GM23338 (cell line): Measurements from ENCODE around the gene RNF152. TPM values are rescaled to one million over a fixed set of nuclear protein-coding genes. Genes with fewer than 3 reads are reported as not detected.

Experiments used
- ATAC-seq: fragments of 200-7000 bp; cut with Tn5 transposase; 3 replicates; pipeline ENCODE4 v1.9.1; 2020
- DNase-seq: peaks from one replicate; pipeline ENCODE4 v3.0.0-alpha.2; 2015; ENCODE audit warnings: low spot score
- H2AFZ ChIP-seq: fragments of 200-600 bp; sonication (generic); 2 replicates; pipeline ENCODE4 v1.8.0; 2016; ENCODE audit warnings: antibody characterized with exemption, mild to moderate bottlenecking, moderate library complexity
- H3F3A ChIP-seq: fragments of 200-600 bp; sonication (generic); replicated peaks from 2 replicates; pipeline ENCODE4 v1.8.0; 2017; ENCODE audit warnings: antibody characterized with exemption, mixed run types, low read depth
- H3K27ac ChIP-seq: fragments of 200-600 bp; sonication (generic); 2 replicates; pipeline ENCODE4 v1.6.1; 2016; ENCODE audit warnings: low read depth
- H3K27me3 ChIP-seq: fragments of 200-600 bp; sonication (generic); 2 replicates; pipeline ENCODE4 v1.8.0; 2016; ENCODE audit warnings: mild to moderate bottlenecking, mixed run types, moderate library complexity; ENCODE audit not compliant: insufficient read depth
- H3K36me3 ChIP-seq: fragments of 200-600 bp; sonication (generic); 2 replicates; pipeline ENCODE4 v1.8.0; 2016; ENCODE audit warnings: mild to moderate bottlenecking; ENCODE audit not compliant: insufficient read depth
- H3K4me1 ChIP-seq: fragments of 200-600 bp; sonication (generic); 2 replicates; pipeline ENCODE4 v1.8.0; 2016; ENCODE audit warnings: mild to moderate bottlenecking, moderate library complexity; ENCODE audit not compliant: insufficient read depth
- H3K4me2 ChIP-seq: fragments of 200-600 bp; sonication (generic); 2 replicates; pipeline ENCODE4 v1.7.1; 2017; ENCODE audit warnings: mixed run types
- H3K4me3 ChIP-seq: fragments of 200-600 bp; sonication (generic); 2 replicates; pipeline ENCODE4 v1.6.1; 2016; ENCODE audit warnings: mixed run types
- H3K79me2 ChIP-seq: fragments of 200-600 bp; sonication (generic); replicated peaks from 2 replicates; pipeline ENCODE4 v1.8.0; 2017; ENCODE audit warnings: mild to moderate bottlenecking; ENCODE audit not compliant: insufficient read depth
- H3K9me2 ChIP-seq: fragments of 200-600 bp; sonication (generic); 2 replicates; pipeline ENCODE4 v1.8.0; 2017; ENCODE audit not compliant: insufficient read depth
- H4K20me1 ChIP-seq: fragments of 200-600 bp; sonication (generic); replicated peaks from 2 replicates; pipeline ENCODE4 v1.8.0; 2017; ENCODE audit warnings: mild to moderate bottlenecking; ENCODE audit not compliant: insufficient read depth
- H3K27ac Mint-ChIP-seq: 2 replicates; pipeline ENCODE4 v1.8.0; 2020; ENCODE audit warnings: inconsistent platforms, mild to moderate bottlenecking, moderate library complexity, mixed read lengths
- H3K27me3 Mint-ChIP-seq: 3 replicates; pipeline ENCODE4 v1.8.0; 2022; ENCODE audit warnings: low read depth, mild to moderate bottlenecking, moderate library complexity, mixed read lengths, inconsistent platforms; ENCODE audit not compliant: insufficient read depth, poor library complexity
- H3K36me3 Mint-ChIP-seq: 3 replicates; pipeline ENCODE4 v1.8.0; 2021; ENCODE audit warnings: low read depth, mild to moderate bottlenecking, inconsistent platforms, moderate library complexity, mixed read lengths
- H3K4me1 Mint-ChIP-seq: 3 replicates; pipeline ENCODE4 v1.8.0; 2020; ENCODE audit warnings: mild to moderate bottlenecking, inconsistent platforms, mixed read lengths
- H3K4me3 Mint-ChIP-seq: 3 replicates; pipeline ENCODE4 v1.8.0; 2021; ENCODE audit warnings: moderate library complexity, mild to moderate bottlenecking, inconsistent platforms, mixed read lengths
- H3K9me3 Mint-ChIP-seq: 3 replicates; pipeline ENCODE4 v1.8.0; 2020; ENCODE audit warnings: moderate library complexity, mild to moderate bottlenecking, inconsistent platforms, mixed read lengths
- CREB1 ChIP-seq: fragments of 250-450 bp; sonication (Bioruptor Pico); IDR thresholded peaks from 2 replicates; pipeline ENCODE4 v1.5.0; 2020; ENCODE audit warnings: low read depth, mild to moderate bottlenecking, moderate library complexity
- CTCF ChIP-seq, 2 experiments: fragments of 200-600 bp in 1 of 2; sonication (generic) in 1 of 2; conservative IDR thresholded peaks; 2 replicates each; pipeline versions ENCODE4 v1.5.1 to v1.6.1; 2016 to 2017; ENCODE audit warnings: antibody characterized with exemption in 2 of 2, low read depth in 2 of 2, mild to moderate bottlenecking in 2 of 2, moderate library complexity in 1 of 2
- ETS1 ChIP-seq: IDR thresholded peaks from 2 replicates; pipeline ENCODE4 v1.6.1; 2016; ENCODE audit warnings: antibody characterized with exemption
- EZH2 ChIP-seq: fragments of 200-600 bp; sonication (generic); IDR thresholded peaks from one replicate; pipeline ENCODE4 v1.8.0; 2017; ENCODE audit warnings: antibody characterized with exemption, mild to moderate bottlenecking, low read depth; ENCODE audit not compliant: unreplicated experiment
- EZH2phosphoT487 ChIP-seq: fragments of 200-600 bp; sonication (generic); IDR thresholded peaks from one replicate; pipeline ENCODE4 v1.8.1; 2018; ENCODE audit warnings: antibody characterized with exemption; ENCODE audit not compliant: unreplicated experiment
- JUNB ChIP-seq: IDR thresholded peaks from one replicate; pipeline ENCODE4 v1.6.1; 2016; ENCODE audit warnings: antibody characterized with exemption; ENCODE audit not compliant: unreplicated experiment
- NANOG ChIP-seq: IDR thresholded peaks from 2 replicates; pipeline ENCODE4 v1.6.1; 2016; ENCODE audit warnings: antibody characterized with exemption, borderline replicate concordance
- POLR2AphosphoS5 ChIP-seq: IDR thresholded peaks from 2 replicates; pipeline ENCODE4 v1.6.1; 2016; ENCODE audit warnings: antibody characterized with exemption, low read depth
- REST ChIP-seq: IDR thresholded peaks from one replicate; pipeline ENCODE4 v1.6.1; 2018; ENCODE audit warnings: antibody characterized with exemption; ENCODE audit not compliant: unreplicated experiment
- STAT1 ChIP-seq: IDR thresholded peaks from one replicate; pipeline ENCODE4 v1.6.1; 2016; ENCODE audit warnings: antibody characterized with exemption; ENCODE audit not compliant: unreplicated experiment
- ZNF114 ChIP-seq: fragments of 250-450 bp; sonication (Bioruptor Pico); IDR thresholded peaks from 2 replicates; pipeline ENCODE4 v1.5.0; 2020; ENCODE audit warnings: mild to moderate bottlenecking, moderate library complexity
- ZNF331 ChIP-seq: fragments of 250-450 bp; sonication (Bioruptor Pico); IDR thresholded peaks from 2 replicates; pipeline ENCODE4 v1.5.0; 2020; ENCODE audit warnings: low read depth, mild to moderate bottlenecking, moderate library complexity
- ZNF462 ChIP-seq: fragments of 250-450 bp; sonication (Bioruptor Pico); IDR thresholded peaks from 2 replicates; pipeline ENCODE4 v1.5.0; 2020; ENCODE audit warnings: mild to moderate bottlenecking, moderate library complexity
- polyA plus RNA-seq: library from polyadenylated mRNA; unstranded; fragments of >200 nt; fragmentation: Nextera tagmentation; extraction: Ambion mirVana; gene quantifications from 2 replicates; pipeline ENCODE4 v1.2.1, GENCODE V29; 2016
- total RNA-seq: library from RNA; depleted of rRNA; stranded (reverse); fragments of >200 nt; shearing (Covaris generic); gene quantifications from 2 replicates; pipeline ENCODE4 v1.2.3, GENCODE V29; 2014

The RNF152 gene
- total and polyA plus RNA-seq, 2 experiments from 2014 or later = 1.2 to 2.9 TPM

GRCh38 chr18:61851940-61852451 is 40.8 kb downstream of the RNF152 start:
- H3K36me3 ChIP-seq = no peaks in the 10 kb centered on the region
- DNase-seq = no peak
- Mint-ChIP-seq H3K9me3 (no peaks in the 10 kb centered on the region), H3K4me3 (no peak overlapping the region), H3K36me3 (no peaks in the 10 kb centered on the region), H3K27ac (no peak overlapping the region), H3K4me1 (peaks cover 12% of the 10 kb centered on the region), H3K27me3 (no peaks in the 10 kb centered on the region)
- no peak for TF ChIP-seq STAT1
- TF ChIP-seq ZNF331 (CRISPR knock-in tag) = no peak
- TF ChIP-seq EZH2phosphoT487 = no peak
- TF ChIP-seq CREB1 = no peak
- TF ChIP-seq ZNF462 (CRISPR knock-in tag) = no peak
- no peak for TF ChIP-seq EZH2
- no peak for TF ChIP-seq REST
- no peak for TF ChIP-seq ETS1
- no peak for TF ChIP-seq NANOG
- no peak for TF ChIP-seq ZNF114 (CRISPR knock-in tag)
- TF ChIP-seq POLR2AphosphoS5 = no peak
- TF ChIP-seq JUNB = no peak
- no peak for TF ChIP-seq CTCF (conservative IDR thresholded peaks at IDR 0.05; ENCODE audit: low read depth in 2 of 2)
- H2AFZ ChIP-seq = no peak overlapping the region
- no peak overlapping the region for H3K27ac ChIP-seq
- H3K4me1 ChIP-seq = no peaks in the 10 kb centered on the region
- no peak overlapping the region for H3K4me3 ChIP-seq
- H4K20me1 ChIP-seq = no peaks in the 10 kb centered on the region
- no peaks in the 10 kb centered on the region for H3K79me2 ChIP-seq
- ATAC-seq = no peak
- H3F3A ChIP-seq = no peaks in the 10 kb centered on the region
- no peaks in the 10 kb centered on the region for H3K9me2 ChIP-seq
- H3K27me3 ChIP-seq = no peaks in the 10 kb centered on the region
- no peak overlapping the region for H3K4me2 ChIP-seq
